HEK293T (cell line): Measurements from ENCODE around the gene UNCX.

Source experiments
- BHLHE40 ChIP-seq: fragments of 450-650 bp; IDR thresholded peaks from 2 replicates; pipeline ENCODE4 v1.6.1; 2016; ENCODE audit warnings: mild to moderate bottlenecking, moderate library complexity, borderline replicate concordance
- CTBP1 ChIP-seq: fragments of 450-650 bp; IDR thresholded peaks from 2 replicates; pipeline ENCODE4 v1.6.1; 2016; ENCODE audit warnings: borderline replicate concordance
- ELF4 ChIP-seq: fragments of 450-650 bp; IDR thresholded peaks from 2 replicates; pipeline ENCODE4 v1.6.1; 2017; ENCODE audit warnings: antibody characterized with exemption
- FOXM1 ChIP-seq: fragments of 450-650 bp; IDR thresholded peaks from 2 replicates; pipeline ENCODE4 v1.6.1; 2017; ENCODE audit warnings: mild to moderate bottlenecking, borderline replicate concordance
- L3MBTL2 ChIP-seq: fragments of 450-650 bp; conservative IDR thresholded peaks from 2 replicates; pipeline ENCODE4 v1.6.1; 2016; ENCODE audit warnings: mild to moderate bottlenecking
- LEF1 ChIP-seq: fragments of 450-650 bp; IDR thresholded peaks from 2 replicates; pipeline ENCODE4 v1.6.1; 2017; ENCODE audit warnings: mild to moderate bottlenecking, borderline replicate concordance
- NFRKB ChIP-seq: fragments of 450-650 bp; IDR thresholded peaks from 2 replicates; pipeline ENCODE4 v1.6.1; 2016; ENCODE audit warnings: mild to moderate bottlenecking, moderate library complexity
- SP1 ChIP-seq: fragments of 450-650 bp; IDR thresholded peaks from 2 replicates; pipeline ENCODE4 v1.6.1; 2017
- SUZ12 ChIP-seq: fragments of 450-650 bp; IDR thresholded peaks from 2 replicates; pipeline ENCODE4 v1.6.1; 2016; ENCODE audit warnings: mild to moderate bottlenecking
- TARDBP ChIP-seq: fragments of 450-650 bp; IDR thresholded peaks from 2 replicates; pipeline ENCODE4 v1.6.1; 2016
- ZNF384 ChIP-seq: fragments of 450-650 bp; IDR thresholded peaks from 2 replicates; pipeline ENCODE4 v1.6.1; 2016

DNA sequence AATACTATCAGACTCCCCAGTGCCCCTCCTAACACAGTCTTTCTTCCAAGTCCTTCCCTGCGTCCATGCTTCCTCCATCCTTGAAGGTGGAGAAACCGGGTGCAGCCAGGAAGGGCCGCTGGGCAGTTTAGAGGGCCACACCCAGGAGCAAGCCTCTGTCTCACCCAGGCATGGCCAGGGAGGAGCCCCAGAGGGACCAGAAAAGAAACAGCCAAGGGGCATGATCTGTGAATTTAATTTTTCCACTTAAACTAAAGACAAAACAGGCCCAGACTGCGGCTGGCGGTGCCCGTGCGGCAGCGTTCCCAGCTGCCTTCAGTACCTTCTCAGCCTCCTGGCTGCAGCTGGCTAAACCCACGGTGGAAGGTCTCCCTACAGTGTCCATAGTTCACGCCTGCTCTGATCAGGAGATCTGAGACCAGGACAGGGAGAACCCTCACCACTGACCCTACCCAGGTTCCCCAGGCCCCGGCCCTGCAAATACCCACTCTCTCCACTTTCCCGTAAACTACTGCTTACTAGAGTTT, 12.9 kb downstream of the UNCX start:
- TF ChIP-seq L3MBTL2, result no peak
- no peak for TF ChIP-seq ELF4
- no peak for TF ChIP-seq SP1
- TF ChIP-seq BHLHE40, result no peak
- no peak for TF ChIP-seq FOXM1
- no peak for TF ChIP-seq NFRKB
- TF ChIP-seq ZNF384, result no peak
- TF ChIP-seq LEF1, result no peak
- TF ChIP-seq CTBP1, result no peak
- no peak for TF ChIP-seq TARDBP
- no peak for TF ChIP-seq SUZ12
